Measurements from ENCODE around the gene USP36.

Gene USP36

GRCh38 chr17:78769196-78769773 lies 71.3 kb downstream of the USP36 start:
- Histone ChIP-seq H3K79me2 (ENCODE audit: insufficient read depth, low read length) (peaks cover 99% of the 10 kb centered on the region), H3K36me3 (ENCODE audit: insufficient read depth, low read length) (no peaks in the 10 kb centered on the region), H3F3A (ENCODE audit: low read depth) (no peaks in the 10 kb centered on the region), H3K27me3 (ENCODE audit: insufficient read depth, low read length, poor library complexity, severe bottlenecking) (no peaks in the 10 kb centered on the region), H4K20me1 (ENCODE audit: insufficient read depth, low read length, poor library complexity, severe bottlenecking) (peaks cover 19% of the 10 kb centered on the region), H3K9ac (ENCODE audit: low read depth, low read length, poor library complexity, severe bottlenecking) (no peak overlapping the region), H3K4me3 (ENCODE audit: low read length, poor library complexity, severe bottlenecking) (no peak overlapping the region), H3K9me3 (ENCODE audit: insufficient read depth, low read depth, low read length) (no peaks in the 10 kb centered on the region), H3K4me1 (ENCODE audit: insufficient read depth, low read length, poor library complexity, severe bottlenecking) (peaks cover 58% of the 10 kb centered on the region), H3K9me2 (replicated peaks; ENCODE audit: low read depth, low read length) (no peaks in the 10 kb centered on the region), H3K4me2 (ENCODE audit: low read depth, low read length, poor library complexity, severe bottlenecking) (no peak overlapping the region), H2AFZ (ENCODE audit: low read length) (no peak overlapping the region)
- TF ChIP-seq EZH2phosphoT487 (IDR thresholded peaks at IDR 0.05; ENCODE audit: borderline replicate concordance) = no peak
- peak; percentile 57 for TF ChIP-seq CTCF (conservative IDR thresholded peaks at IDR 0.05; ENCODE audit: low read length)

- Histone ChIP-seq H3K79me2 (ENCODE audit: insufficient read depth, low read length) (peaks cover 100% of the 10 kb centered on the region), H4K20me1 (ENCODE audit: insufficient read depth, low read length, poor library complexity, severe bottlenecking) (peaks cover 16% of the 10 kb centered on the region), H2AFZ (ENCODE audit: low read length) (no peak overlapping the region), H3F3A (ENCODE audit: low read depth) (no peaks in the 10 kb centered on the region), H3K9me3 (ENCODE audit: insufficient read depth, low read depth, low read length) (no peaks in the 10 kb centered on the region), H3K4me2 (ENCODE audit: low read depth, low read length, poor library complexity, severe bottlenecking) (no peak overlapping the region), H3K9ac (ENCODE audit: low read depth, low read length, poor library complexity, severe bottlenecking) (no peak overlapping the region), H3K27me3 (ENCODE audit: insufficient read depth, low read length, poor library complexity, severe bottlenecking) (no peaks in the 10 kb centered on the region), H3K4me3 (ENCODE audit: low read length, poor library complexity, severe bottlenecking) (no peak overlapping the region), H3K9me2 (replicated peaks; ENCODE audit: low read depth, low read length) (no peaks in the 10 kb centered on the region), H3K36me3 (ENCODE audit: insufficient read depth, low read length) (no peaks in the 10 kb centered on the region), H3K4me1 (ENCODE audit: insufficient read depth, low read length, poor library complexity, severe bottlenecking) (peaks cover 47% of the 10 kb centered on the region)
- no peak for TF ChIP-seq EZH2phosphoT487 (IDR thresholded peaks at IDR 0.05; ENCODE audit: borderline replicate concordance)
- TF ChIP-seq CTCF (conservative IDR thresholded peaks at IDR 0.05; ENCODE audit: low read length) = no peak
These were observed 72.8 kb downstream of the USP36 start for GRCh38 chr17:78767806-78768205.

GRCh38 chr17:78766743-78767294 lies 73.8 kb downstream of the USP36 start:
- no peaks in the 10 kb centered on the region for H3K9me3 ChIP-seq (ENCODE audit: insufficient read depth, low read depth, low read length)
- H3K4me2 ChIP-seq (ENCODE audit: low read depth, low read length, poor library complexity, severe bottlenecking) = peak overlapping the region; percentile 22
- H3K4me3 ChIP-seq (ENCODE audit: low read length, poor library complexity, severe bottlenecking) = no peak overlapping the region
- no peak overlapping the region for H2AFZ ChIP-seq (ENCODE audit: low read length)
- no peaks in the 10 kb centered on the region for H3F3A ChIP-seq (ENCODE audit: low read depth)
- H3K27me3 ChIP-seq (ENCODE audit: insufficient read depth, low read length, poor library complexity, severe bottlenecking) = no peaks in the 10 kb centered on the region
- no peaks in the 10 kb centered on the region for H3K36me3 ChIP-seq (ENCODE audit: insufficient read depth, low read length)
- no peaks in the 10 kb centered on the region for H3K9me2 ChIP-seq (replicated peaks; ENCODE audit: low read depth, low read length)
- H3K79me2 ChIP-seq (ENCODE audit: insufficient read depth, low read length) = peaks cover 100% of the 10 kb centered on the region
- TF ChIP-seq CTCF (conservative IDR thresholded peaks at IDR 0.05; ENCODE audit: low read length) = no peak
- no peak for TF ChIP-seq EZH2phosphoT487 (IDR thresholded peaks at IDR 0.05; ENCODE audit: borderline replicate concordance)
- peaks cover 46% of the 10 kb centered on the region for H3K4me1 ChIP-seq (ENCODE audit: insufficient read depth, low read length, poor library complexity, severe bottlenecking)
- no peak overlapping the region for H3K9ac ChIP-seq (ENCODE audit: low read depth, low read length, poor library complexity, severe bottlenecking)
- peaks cover 16% of the 10 kb centered on the region for H4K20me1 ChIP-seq (ENCODE audit: insufficient read depth, low read length, poor library complexity, severe bottlenecking)

Measured in Loucy (cell line).